HUDEP-2 (cell line): ENCODE measurements around the gene CACNA1H.
"Not testable (repeated sequence)": the region's sequence is repeated elsewhere in the genome, so short reads cannot be mapped to it uniquely, and the experiment has no call there.

ENCODE experiments used
- DNase-seq, 76 experiments: peaks; one replicate each; lab custom pipeline; 2025; ENCODE audit not compliant: unreplicated experiment in 76 of 76; lab: John Stamatoyannopoulos, UW

CACNA1H gene

GRCh38 chr16:1241081-1241480 is 88.2 kb downstream of the CACNA1H start:
- DNase-seq, result not testable (repeated sequence)

GRCh38 chr16:1243363-1243762 is 90.5 kb downstream of the CACNA1H start:
- peak in 2 of 76 experiments; percentile 11 to 27 for DNase-seq

- peak in 39 of 76 experiments; percentile 25 to 64 (median 44) for DNase-seq
Measured at GRCh38 chr16:1243907-1244850, 91.3 kb downstream of the CACNA1H start.

GRCh38 chr16:1244881-1245280 is 92.0 kb downstream of the CACNA1H start:
- peak in 72 of 76 experiments; percentile 59 to 94 (median 85) for DNase-seq

- DNase-seq, result peak in 9 of 76 experiments; percentile 17 to 55 (median 44)
Measured at GRCh38 chr16:1245452-1246020, 92.6 kb downstream of the CACNA1H start.

GRCh38 chr16:1247903-1248537 is 95.1 kb downstream of the CACNA1H start:
- DNase-seq, result not testable (repeated sequence)

GRCh38 chr16:1249031-1249755 is 96.3 kb downstream of the CACNA1H start:
- not testable (repeated sequence) for DNase-seq

GRCh38 chr16:1253701-1254364 is 100.9 kb downstream of the CACNA1H start:
- not testable (repeated sequence) for DNase-seq

- not testable (repeated sequence) for DNase-seq
Measured at GRCh38 chr16:1254821-1255220, 101.9 kb downstream of the CACNA1H start.

GRCh38 chr16:1255276-1256122 is 102.6 kb downstream of the CACNA1H start, which contains the start of gene TPSD1:
TSS of gene TPSD1 (plus strand) at chr16:1256069. CDS start at chr16:1256281, 212 bp downstream.
- DNase-seq, result peak in 40 of 76 experiments; percentile 4 to 63 (median 30)

GRCh38 chr16:1256296-1256873 is 103.5 kb downstream of the CACNA1H start:
- not testable (repeated sequence) for DNase-seq

- no peak for DNase-seq
Measured at GRCh38 chr16:1256874-1257322, 104.0 kb downstream of the CACNA1H start.

GRCh38 chr16:1257561-1258224 is 104.8 kb downstream of the CACNA1H start:
- DNase-seq, result no peak

GRCh38 chr16:1258225-1258600 is 105.3 kb downstream of the CACNA1H start:
- peak in 6 of 76 experiments; percentile 18 to 28 (median 24) for DNase-seq

GRCh38 chr16:1258906-1259759 is 106.2 kb downstream of the CACNA1H start:
- DNase-seq, result no peak

- no peak for DNase-seq
Measured at GRCh38 chr16:1259760-1260068, 106.8 kb downstream of the CACNA1H start.

GRCh38 chr16:1260101-1260680 is 107.3 kb downstream of the CACNA1H start:
- no peak for DNase-seq
